ENCODE results near the gene TCFL5. TPM values are rescaled to one million over a fixed set of nuclear protein-coding genes. Genes with fewer than 3 reads are reported as not detected.

The TCFL5 gene
- total RNA-seq, 1 donor from 2014 or later, result 5.7 TPM

- TF ChIP-seq CTCF (conservative IDR thresholded peaks at IDR 0.05; ENCODE audit: low read depth, low read length), result no peak
- DNase-seq (ENCODE audit: low read depth), result no peak
- H3K4me3 ChIP-seq (ENCODE audit: low read depth, low read length), result no peak overlapping the region
Measured at GRCh38 chr20:62822239-62822787, 39.3 kb downstream of the TCFL5 start.

GRCh38 chr20:62821726-62822210, 39.9 kb downstream of the TCFL5 start:
- no peak for TF ChIP-seq CTCF (conservative IDR thresholded peaks at IDR 0.05; ENCODE audit: low read depth, low read length)
- H3K4me3 ChIP-seq (ENCODE audit: low read depth, low read length), result no peak overlapping the region
- DNase-seq (ENCODE audit: low read depth), result no peak

- TF ChIP-seq CTCF (conservative IDR thresholded peaks at IDR 0.05; ENCODE audit: low read depth, low read length), result no peak
Measured at GRCh38 chr20:62820962-62821725, 40.5 kb downstream of the TCFL5 start.

GRCh38 chr20:62820208-62820961, 41.2 kb downstream of the TCFL5 start:
- no peak for DNase-seq (ENCODE audit: low read depth)
- TF ChIP-seq CTCF (conservative IDR thresholded peaks at IDR 0.05; ENCODE audit: low read depth, low read length), result no peak
- H3K4me3 ChIP-seq (ENCODE audit: low read depth, low read length), result no peak overlapping the region

More at GRCh38 chr20:62820962-62821725, 40.5 kb downstream of the TCFL5 start:
- DNase-seq (ENCODE audit: low read depth), result no peak
- H3K4me3 ChIP-seq (ENCODE audit: low read depth, low read length), result no peak overlapping the region

GRCh38 chr20:62819494-62820174, 42.0 kb downstream of the TCFL5 start:
- no peak overlapping the region for H3K4me3 ChIP-seq (ENCODE audit: low read depth, low read length)
- no peak for TF ChIP-seq CTCF (conservative IDR thresholded peaks at IDR 0.05; ENCODE audit: low read depth, low read length)
- no peak for DNase-seq (ENCODE audit: low read depth)

GRCh38 chr20:62818592-62819493, 42.8 kb downstream of the TCFL5 start:
- no peak for DNase-seq (ENCODE audit: low read depth)
- no peak overlapping the region for H3K4me3 ChIP-seq (ENCODE audit: low read depth, low read length)
- no peak for TF ChIP-seq CTCF (conservative IDR thresholded peaks at IDR 0.05; ENCODE audit: low read depth, low read length)
